H1 (cell line): Measurements from ENCODE around the gene STX16. TPM values are rescaled to one million over a fixed set of nuclear protein-coding genes. Genes with fewer than 3 reads are reported as not detected.

ENCODE experiments used
- CTCF ChIA-PET: fragments of 300-600 bp; sonication (Branson Sonifier 250); formaldehyde crosslinking; loops from one replicate; lab custom pipeline; 2021; ENCODE audit not compliant: partially characterized antibody; lab: Charles Lee
- POLR2A ChIA-PET: fragments of 300-600 bp; sonication (Branson Sonifier 250); formaldehyde crosslinking; loops from one replicate; lab custom pipeline; 2021; ENCODE audit warnings: inconsistent platforms; ENCODE audit not compliant: partially characterized antibody; lab: Charles Lee
- DNase-seq, 2 experiments: peaks; one replicate each; pipeline versions ENCODE4 v3.0.0 to v3.0.0-alpha.2; 2010 to 2022; ENCODE audit warnings: low spot score in 2 of 2, low read depth in 1 of 2, mixed read lengths in 1 of 2
- FAIRE-seq: peaks from 2 replicates; lab custom pipeline; 2011; peaks lifted over from hg19 to GRCh38; lab: Jason Lieb, UNC
- H2AFZ ChIP-seq: 2 replicates; pipeline ENCODE4 v1.8.1; 2012; ENCODE audit warnings: low read length, inconsistent platforms
- H2AK5ac ChIP-seq: 2 replicates; pipeline ENCODE4 v1.6.1; 2013; ENCODE audit warnings: low read depth, low read length
- H2BK120ac ChIP-seq: replicated peaks from 2 replicates; pipeline ENCODE3; 2013; ENCODE audit warnings: low read depth, low read length, inconsistent platforms
- H2BK12ac ChIP-seq: 2 replicates; pipeline ENCODE4 v1.6.1; 2013; ENCODE audit warnings: low read depth, low read length
- H2BK15ac ChIP-seq: 2 replicates; pipeline ENCODE4 v1.6.1; 2013; ENCODE audit warnings: low read length
- H2BK20ac ChIP-seq: 2 replicates; pipeline ENCODE4 v1.6.1; 2013; ENCODE audit warnings: low read length
- H2BK5ac ChIP-seq: 2 replicates; pipeline ENCODE4 v1.6.1; 2013; ENCODE audit warnings: low read depth, low read length
- H3K14ac ChIP-seq: 2 replicates; pipeline ENCODE4 v1.6.1; 2013; ENCODE audit warnings: inconsistent platforms; ENCODE audit not compliant: insufficient read length
- H3K18ac ChIP-seq: 2 replicates; pipeline ENCODE4 v1.6.1; 2013; ENCODE audit warnings: low read length; ENCODE audit errors: extremely low read depth
- H3K23ac ChIP-seq: 2 replicates; pipeline ENCODE4 v1.6.1; 2013; ENCODE audit warnings: inconsistent platforms; ENCODE audit not compliant: insufficient read length
- H3K23me2 ChIP-seq: 2 replicates; pipeline ENCODE4 v1.6.1; 2013; ENCODE audit warnings: low read depth, low read length
- H3K27ac ChIP-seq: 2 replicates; pipeline ENCODE4 v1.6.1; 2011; ENCODE audit warnings: low read depth, low read length, inconsistent platforms
- H3K27me3 ChIP-seq, 4 experiments: replicated peaks in 1 of 4; 1 replicate in 1 of 4; 2 replicates in 3 of 4; pipeline versions ENCODE4 v1.6.1 to v1.8.1; 2011 to 2013; ENCODE audit warnings: low read length in 3 of 4, mild to moderate bottlenecking in 3 of 4, inconsistent platforms in 2 of 4, mixed read lengths in 2 of 4, moderate library complexity in 1 of 4; ENCODE audit not compliant: control insufficient read depth in 3 of 4, insufficient read depth in 3 of 4; ENCODE audit errors: extremely low read depth in 1 of 4
- H3K36me3 ChIP-seq, 4 experiments: 2 replicates each; pipeline versions ENCODE4 v1.6.1 to v1.8.1; 2011 to 2013; ENCODE audit warnings: mild to moderate bottlenecking in 4 of 4, low read length in 3 of 4, moderate library complexity in 2 of 4, control low read depth in 1 of 4, inconsistent platforms in 1 of 4; ENCODE audit not compliant: insufficient read depth in 4 of 4, control insufficient read depth in 2 of 4
- H3K4ac ChIP-seq: replicated peaks from 2 replicates; pipeline ENCODE3; 2013; ENCODE audit warnings: low read length, low read depth, mixed read lengths, inconsistent platforms; ENCODE audit not compliant: insufficient read length
- H3K4me1 ChIP-seq, 4 experiments: replicated peaks in 1 of 4; 1 replicate in 1 of 4; 2 replicates in 3 of 4; pipeline versions ENCODE4 v1.6.1 to v1.8.1; 2011 to 2013; ENCODE audit warnings: low read length in 3 of 4, inconsistent platforms in 2 of 4, mixed read lengths in 1 of 4; ENCODE audit not compliant: insufficient read depth in 4 of 4, control insufficient read depth in 3 of 4
- H3K4me2 ChIP-seq, 2 experiments: 2 replicates each; pipeline versions ENCODE4 v1.6.1 to v1.8.1; 2011 to 2013; ENCODE audit warnings: low read depth in 2 of 2, low read length in 2 of 2, control low read depth in 1 of 2, inconsistent platforms in 1 of 2, mild to moderate bottlenecking in 1 of 2; ENCODE audit not compliant: insufficient read depth in 1 of 2
- H3K4me3 ChIP-seq, 4 experiments: fragments of 200-600, 300-600 bp in 1 of 4; sonication (generic), shearing (Covaris generic), sonication (Bioruptor Twin) in 1 of 4; 2 replicates each; pipeline versions ENCODE4 v1.5.1 to v1.8.1; 2011 to 2016; ENCODE audit warnings: low read length in 4 of 4, low read depth in 3 of 4, control low read depth in 2 of 4, inconsistent platforms in 2 of 4, mild to moderate bottlenecking in 2 of 4, mixed read lengths in 1 of 4, moderate library complexity in 1 of 4; ENCODE audit not compliant: insufficient read depth in 2 of 4; ENCODE audit errors: extremely low read depth in 1 of 4
- H3K56ac ChIP-seq: replicated peaks from 2 replicates; pipeline ENCODE3; 2013; ENCODE audit warnings: low read depth, mild to moderate bottlenecking, mixed read lengths, low read length, inconsistent platforms; ENCODE audit not compliant: insufficient read length
- H3K79me1 ChIP-seq: 2 replicates; pipeline ENCODE4 v1.6.1; 2013; ENCODE audit warnings: low read depth, low read length, control low read depth
- H3K79me2 ChIP-seq, 2 experiments: 2 replicates each; pipeline versions ENCODE4 v1.6.1 to v1.8.1; 2012 to 2013; ENCODE audit warnings: low read length in 2 of 2, mild to moderate bottlenecking in 2 of 2, inconsistent platforms in 1 of 2; ENCODE audit not compliant: insufficient read depth in 2 of 2, control insufficient read depth in 1 of 2
- H3K9ac ChIP-seq, 4 experiments: replicated peaks in 1 of 4; 1 replicate in 1 of 4; 2 replicates in 3 of 4; pipeline versions ENCODE4 v1.6.1 to v1.8.1; 2011 to 2013; ENCODE audit warnings: low read depth in 3 of 4, low read length in 3 of 4, control low read depth in 2 of 4, mild to moderate bottlenecking in 2 of 4, moderate library complexity in 2 of 4, inconsistent platforms in 1 of 4; ENCODE audit errors: extremely low read depth in 1 of 4
- H3K9me3 ChIP-seq, 2 experiments: 2 replicates each; pipeline versions ENCODE4 v1.6.1 to v1.8.1; 2012 to 2013; ENCODE audit warnings: mild to moderate bottlenecking in 2 of 2, moderate library complexity in 2 of 2, control low read depth in 1 of 2, inconsistent platforms in 1 of 2, low read depth in 1 of 2, low read length in 1 of 2, mixed read lengths in 1 of 2; ENCODE audit not compliant: insufficient read depth in 2 of 2
- H4K20me1 ChIP-seq, 2 experiments: replicated peaks in 1 of 2; 2 replicates each; pipeline versions ENCODE3 to v1.8.1; 2011 to 2013; ENCODE audit warnings: inconsistent platforms in 2 of 2, low read length in 2 of 2, mild to moderate bottlenecking in 1 of 2; ENCODE audit not compliant: insufficient read depth in 2 of 2, control insufficient read depth in 1 of 2
- H4K5ac ChIP-seq: 2 replicates; pipeline ENCODE4 v1.6.1; 2013; ENCODE audit warnings: low read length, low read depth, mixed read lengths, inconsistent platforms; ENCODE audit not compliant: insufficient read length
- H4K8ac ChIP-seq: 2 replicates; pipeline ENCODE4 v1.8.0; 2013; ENCODE audit warnings: mild to moderate bottlenecking, moderate library complexity, low read length, inconsistent platforms; ENCODE audit not compliant: insufficient read depth; ENCODE audit errors: extremely low read depth
- H4K91ac ChIP-seq: replicated peaks from 2 replicates; pipeline ENCODE3; 2013; ENCODE audit warnings: low read length, mixed read lengths, inconsistent platforms; ENCODE audit not compliant: insufficient read length
- CHD2 ChIP-seq: IDR thresholded peaks from 2 replicates; pipeline ENCODE4 v1.6.1; 2012; ENCODE audit warnings: low read length, improper control_type of control experiment
- EGR1 ChIP-seq: IDR thresholded peaks from 2 replicates; pipeline ENCODE4 v1.6.1; 2011; ENCODE audit warnings: low read depth, low read length, borderline replicate concordance
- EP300 ChIP-seq, 2 experiments: IDR thresholded peaks; 1 replicate in 1 of 2; 2 replicates in 1 of 2; pipeline ENCODE4 v1.6.1; 2011 to 2012; ENCODE audit warnings: low read depth in 2 of 2, low read length in 2 of 2, mild to moderate bottlenecking in 2 of 2, borderline replicate concordance in 1 of 2, inconsistent platforms in 1 of 2, moderate library complexity in 1 of 2
- GTF2F1 ChIP-seq: IDR thresholded peaks from 2 replicates; pipeline ENCODE4 v1.6.1; 2012; ENCODE audit warnings: low read depth, low read length, improper control_type of control experiment, borderline replicate concordance
- KDM4A ChIP-seq: IDR thresholded peaks from one replicate; pipeline ENCODE4 v1.7.1; 2012; ENCODE audit warnings: low read depth, mild to moderate bottlenecking, moderate library complexity, low read length, inconsistent platforms; ENCODE audit not compliant: severe bottlenecking
- KDM5A ChIP-seq: fragments of 200-600 bp; IDR thresholded peaks from 2 replicates; pipeline ENCODE4 v1.7.1; 2012; ENCODE audit warnings: mild to moderate bottlenecking, low read length, inconsistent platforms, mixed read lengths
- MAX ChIP-seq: IDR thresholded peaks from 2 replicates; pipeline ENCODE4 v1.6.1; 2012; ENCODE audit warnings: inconsistent platforms
- NANOG ChIP-seq: IDR thresholded peaks from 2 replicates; pipeline ENCODE4 v1.6.1; 2011; ENCODE audit warnings: low read length, low read depth, mild to moderate bottlenecking, inconsistent platforms; ENCODE audit not compliant: insufficient read depth, poor library complexity, severe bottlenecking
- RAD21 ChIP-seq, 2 experiments: IDR thresholded peaks in 1 of 2; conservative IDR thresholded peaks in 1 of 2; 2 replicates each; pipeline ENCODE4 v1.6.1; 2011; ENCODE audit warnings: low read depth in 2 of 2, low read length in 2 of 2, improper control_type of control experiment in 1 of 2, inconsistent platforms in 1 of 2, mild to moderate bottlenecking in 1 of 2, moderate library complexity in 1 of 2
- SP4 ChIP-seq: IDR thresholded peaks from 2 replicates; pipeline ENCODE4 v1.6.1; 2012; ENCODE audit warnings: low read length, inconsistent platforms
- TAF1 ChIP-seq: IDR thresholded peaks from 2 replicates; pipeline ENCODE4 v1.6.1; 2011; ENCODE audit warnings: mild to moderate bottlenecking, low read depth, low read length
- WGBS, 2 experiments: shearing (Covaris generic) in 1 of 2; methylation state at CpG; one replicate each; pipeline versions ENCODE4 v1.1.6 to v1.1.7; 2013 to 2015; ENCODE audit warnings: low lambda C conversion rate in 2 of 2, mixed read lengths in 2 of 2, inconsistent platforms in 1 of 2, low coverage in 1 of 2, missing lambda C conversion rate in 1 of 2; ENCODE audit not compliant: insufficient replicate concordance in 2 of 2, insufficient coverage in 1 of 2, insufficient read length in 1 of 2; ENCODE audit errors: extremely low coverage in 1 of 2, missing lambda C conversion rate in 1 of 2; 5-methylcytosine and 5-hydroxymethylcytosine counted together
- polyA plus RNA-seq, 7 experiments: library from polyadenylated mRNA; depleted of rRNA in 3 of 7; stranded (reverse) in 5 of 7; unstranded in 2 of 7; fragments of >200 nt in 5 of 7; fragments of 200-250 nt in 2 of 7; gene quantifications; 1 replicate in 5 of 7; 2 replicates in 1 of 7; 4 replicates in 1 of 7; pipeline versions ENCODE4 v1.2.1 to v1.2.3, GENCODE V29; 2011 to 2013; ENCODE audit warnings: missing spikeins in 2 of 7, mixed read lengths in 2 of 7
- total RNA-seq: library from RNA; stranded (reverse); fragmentation: NEBNext Ultra II Directional; extraction: Animal tissue kit (Norgen Biotek cat#: 25700); gene quantifications from 2 replicates; pipeline ENCODE4 v1.2.1, GENCODE V29; 2021

STX16 gene
- total and polyA plus RNA-seq, 2 of the 8 experiments (the other 6 are each of a cell fraction or from before 2014, with no cell fraction given), result 45.2 to 61.6 TPM

DNA sequence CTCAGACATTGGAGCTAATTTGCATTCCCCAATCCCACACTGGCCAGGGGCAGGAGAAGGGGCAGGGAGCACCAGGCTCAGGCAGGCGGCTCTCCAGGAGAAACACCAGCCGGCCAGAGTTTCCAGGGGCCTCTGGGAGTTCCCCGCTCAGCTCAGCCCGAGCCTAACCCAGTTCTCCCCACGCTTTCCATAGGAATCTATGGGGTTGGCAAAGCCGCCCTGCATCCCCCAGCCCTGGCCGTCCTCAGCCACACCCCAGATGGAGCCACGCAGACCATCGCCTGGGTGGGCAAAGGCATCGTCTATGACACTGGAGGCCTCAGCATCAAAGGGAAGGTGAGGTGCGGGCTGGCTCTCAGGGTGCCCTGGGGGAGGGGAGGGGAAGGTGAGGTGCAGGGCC, 49.7 kb downstream of the STX16 start:
- Histone ChIP-seq H4K91ac (no peak overlapping the region), H3K23me2 (no peaks in the 10 kb centered on the region), H2BK15ac (no peak overlapping the region), H3K4ac (no peak overlapping the region), H4K20me1 (peaks cover 2 to 3% of the 10 kb centered on the region in 2 experiments), H3K4me3 (no peak overlapping the region), H3K36me3 (peaks cover 13 to 52% (median 23%) of the 10 kb centered on the region in 4 experiments), H4K8ac (no peak overlapping the region; the same call in 1 of the 2 replicates), H2BK5ac (no peak overlapping the region), H4K5ac (no peak overlapping the region), H3K18ac (no peak overlapping the region; the same call in 1 of the 2 replicates), H2BK12ac (no peak overlapping the region), H3K56ac (no peak overlapping the region), H3K23ac (no peak overlapping the region), H3K27me3 (no peaks in the 10 kb centered on the region), H2AK5ac (no peak overlapping the region), H3K14ac (no peak overlapping the region), H2BK120ac (no peak overlapping the region), H3K27ac (no peak overlapping the region), H3K4me1 (peaks cover 0 to 7% (median 1%) of the 10 kb centered on the region in 4 experiments; a peak in 2 of 7 replicates), H3K4me2 (no peak overlapping the region), H2AFZ (no peak overlapping the region), H3K9ac (no peak overlapping the region), H3K9me3 (peaks cover 0 to 3% of the 10 kb centered on the region in 2 experiments; a peak in 1 of 4 replicates), H3K79me1 (no peaks in the 10 kb centered on the region), H3K79me2 (no peaks in the 10 kb centered on the region), H2BK20ac (no peak overlapping the region)
- DNase-seq (no peak), FAIRE-seq (no peak)
- ChIA-PET CTCF (interaction anchor here (0.8 to 1.4 kb wide), 2 partner anchors 13 to 89 kb away, joined by 3 to 4 read pairs; no protein-coding TSS in a partner anchor), POLR2A (interaction anchor here (0.6 to 16.8 kb wide), 11 partner anchors 12 to 139 kb away, joined by 3 to 188 read pairs (median 4); partner anchors contain the start of gene STX16)
- WGBS, 2 experiments, result 95% methylated on average over 10 of the region's 11 CpGs; no CpG with 5 or more reads in 1 of the 2 experiments
- TF ChIP-seq EP300 (IDR thresholded peaks at IDR 0.05; ENCODE audit: borderline replicate concordance in 1 of 2, low read depth in 2 of 2, low read length in 2 of 2) (no peak), RAD21 (IDR thresholded peaks at IDR 0.05 in 1 of 2, conservative IDR thresholded peaks at IDR 0.05 in 1 of 2; ENCODE audit: low read depth in 2 of 2, low read length in 2 of 2) (no peak), MAX (no peak), KDM5A (no peak), EGR1 (no peak), CHD2 (no peak), TAF1 (no peak), SP4 (no peak), GTF2F1 (no peak), KDM4A (no peak), NANOG (no peak)
